Activated naive CD8-positive, alpha-beta T cell treated with anti-CD3 and anti-CD28 coated beads, Interleukin-2, amount 50 U/mL, for 24 hours (primary cell): ENCODE data around the gene MYO1E.
"Not testable (repeated sequence)": the region's sequence is repeated elsewhere in the genome, so short reads cannot be mapped to it uniquely, and the experiment has no call there.

Source experiments
- ATAC-seq: fragments of 150-1000 bp; cut with Tn5 transposase; one replicate; pipeline ENCODE4 v1.10.0; 2021
- DNase-seq: peaks from one replicate; pipeline ENCODE4 v3.0.0; 2021
- H3K27ac Mint-ChIP-seq: one replicate; pipeline ENCODE4 v1.8.0; 2021; ENCODE audit warnings: mild to moderate bottlenecking, mixed read lengths
- H3K27me3 Mint-ChIP-seq: one replicate; pipeline ENCODE4 v1.8.0; 2021; ENCODE audit warnings: mixed read lengths
- H3K36me3 Mint-ChIP-seq: one replicate; pipeline ENCODE4 v1.8.0; 2021; ENCODE audit warnings: low read depth, mixed read lengths
- H3K4me1 Mint-ChIP-seq: one replicate; pipeline ENCODE4 v1.8.0; 2021; ENCODE audit warnings: mixed read lengths
- H3K4me3 Mint-ChIP-seq: one replicate; pipeline ENCODE4 v1.8.0; 2021; ENCODE audit warnings: mild to moderate bottlenecking, moderate library complexity, mixed read lengths
- H3K9me3 Mint-ChIP-seq: one replicate; pipeline ENCODE4 v1.8.0; 2021; ENCODE audit warnings: mixed read lengths

MYO1E gene

GRCh38 chr15:59138243-59138642 is 234.4 kb downstream of the MYO1E start:
- DNase-seq (peak; percentile 59), ATAC-seq (peak; percentile 79)
- Mint-ChIP-seq H3K4me3 (no peak overlapping the region), H3K27ac (peak overlapping the region; percentile 19), H3K27me3 (no peaks in the 10 kb centered on the region), H3K4me1 (peaks cover 22% of the 10 kb centered on the region), H3K36me3 (peaks cover 12% of the 10 kb centered on the region), H3K9me3 (no peaks in the 10 kb centered on the region)

- H3K4me3 Mint-ChIP-seq, result no peak overlapping the region
- ATAC-seq, result peak; percentile 78
- peak; percentile 18 for DNase-seq
Measured at GRCh38 chr15:59137566-59137965, 235.1 kb downstream of the MYO1E start.

GRCh38 chr15:59133929-59134427 is 238.7 kb downstream of the MYO1E start:
- peaks cover 7% of the 10 kb centered on the region for H3K9me3 Mint-ChIP-seq
- H3K27me3 Mint-ChIP-seq, result no peaks in the 10 kb centered on the region
- DNase-seq, result no peak
- peaks cover 40% of the 10 kb centered on the region for H3K36me3 Mint-ChIP-seq
- no peak for ATAC-seq
- H3K4me1 Mint-ChIP-seq, result peaks cover 20% of the 10 kb centered on the region
- no peak overlapping the region for H3K27ac Mint-ChIP-seq
- H3K4me3 Mint-ChIP-seq, result no peak overlapping the region

More at GRCh38 chr15:59137566-59137965, 235.1 kb downstream of the MYO1E start:
- H3K27ac Mint-ChIP-seq, result peak overlapping the region; percentile 19
- peaks cover 22% of the 10 kb centered on the region for H3K4me1 Mint-ChIP-seq
- H3K9me3 Mint-ChIP-seq, result no peaks in the 10 kb centered on the region
- H3K27me3 Mint-ChIP-seq, result no peaks in the 10 kb centered on the region
- H3K36me3 Mint-ChIP-seq, result peaks cover 13% of the 10 kb centered on the region

- Mint-ChIP-seq H3K27me3 (no peaks in the 10 kb centered on the region), H3K27ac (no peak overlapping the region), H3K4me1 (peaks cover 4% of the 10 kb centered on the region), H3K9me3 (peaks cover 12% of the 10 kb centered on the region), H3K36me3 (peaks cover 50% of the 10 kb centered on the region), H3K4me3 (no peak overlapping the region)
- ATAC-seq (no peak), DNase-seq (no peak)
Measured at GRCh38 chr15:59131969-59132562, 240.6 kb downstream of the MYO1E start.

GRCh38 chr15:59131456-59131855 is 241.2 kb downstream of the MYO1E start:
- H3K27me3 Mint-ChIP-seq, result no peaks in the 10 kb centered on the region
- H3K4me1 Mint-ChIP-seq, result peaks cover 3% of the 10 kb centered on the region
- H3K4me3 Mint-ChIP-seq, result no peak overlapping the region
- no peak overlapping the region for H3K27ac Mint-ChIP-seq
- H3K9me3 Mint-ChIP-seq, result peaks cover 12% of the 10 kb centered on the region
- no peak for ATAC-seq
- peaks cover 53% of the 10 kb centered on the region for H3K36me3 Mint-ChIP-seq
- no peak for DNase-seq

GRCh38 chr15:59127255-59127654 is 245.4 kb downstream of the MYO1E start:
- H3K27ac Mint-ChIP-seq, H3K27me3 Mint-ChIP-seq, H3K4me3 Mint-ChIP-seq, H3K4me1 Mint-ChIP-seq, DNase-seq, ATAC-seq: not testable (repeated sequence)
- peaks cover 12% of the 10 kb centered on the region for H3K9me3 Mint-ChIP-seq
- peaks cover 57% of the 10 kb centered on the region for H3K36me3 Mint-ChIP-seq

GRCh38 chr15:59125683-59126082 is 247.0 kb downstream of the MYO1E start:
- not testable (repeated sequence) for H3K4me1 Mint-ChIP-seq, H3K4me3 Mint-ChIP-seq, ATAC-seq, H3K27me3 Mint-ChIP-seq, H3K27ac Mint-ChIP-seq, DNase-seq
- Mint-ChIP-seq H3K36me3 (peaks cover 52% of the 10 kb centered on the region), H3K9me3 (peaks cover 12% of the 10 kb centered on the region)

- Mint-ChIP-seq H3K27me3 (no peaks in the 10 kb centered on the region), H3K27ac (no peak overlapping the region), H3K4me3 (no peak overlapping the region), H3K9me3 (peaks cover 6% of the 10 kb centered on the region), H3K4me1 (peaks cover 3% of the 10 kb centered on the region), H3K36me3 (peaks cover 46% of the 10 kb centered on the region)
- DNase-seq (no peak), ATAC-seq (no peak)
Measured at GRCh38 chr15:59124261-59124660, 248.4 kb downstream of the MYO1E start.

- Mint-ChIP-seq H3K27ac (no peak overlapping the region), H3K36me3 (peaks cover 48% of the 10 kb centered on the region), H3K4me1 (no peaks in the 10 kb centered on the region), H3K27me3 (no peaks in the 10 kb centered on the region), H3K9me3 (no peaks in the 10 kb centered on the region), H3K4me3 (no peak overlapping the region)
- ATAC-seq (no peak), DNase-seq (no peak)
Measured at GRCh38 chr15:59120937-59121336, 251.7 kb downstream of the MYO1E start.

GRCh38 chr15:59119625-59120024 is 253.0 kb downstream of the MYO1E start:
- no peaks in the 10 kb centered on the region for H3K27me3 Mint-ChIP-seq
- ATAC-seq (no peak), DNase-seq (no peak)
- H3K9me3 Mint-ChIP-seq, result no peaks in the 10 kb centered on the region
- no peaks in the 10 kb centered on the region for H3K4me1 Mint-ChIP-seq
- H3K27ac Mint-ChIP-seq, result no peak overlapping the region
- H3K4me3 Mint-ChIP-seq, result no peak overlapping the region
- H3K36me3 Mint-ChIP-seq, result peaks cover 49% of the 10 kb centered on the region

- DNase-seq, result no peak
- no peaks in the 10 kb centered on the region for H3K9me3 Mint-ChIP-seq
- H3K4me3 Mint-ChIP-seq, result no peak overlapping the region
- no peaks in the 10 kb centered on the region for H3K4me1 Mint-ChIP-seq
- peaks cover 60% of the 10 kb centered on the region for H3K36me3 Mint-ChIP-seq
- ATAC-seq, result no peak
- H3K27me3 Mint-ChIP-seq, result no peaks in the 10 kb centered on the region
- no peak overlapping the region for H3K27ac Mint-ChIP-seq
Measured at GRCh38 chr15:59116771-59117170, 255.9 kb downstream of the MYO1E start.

- Mint-ChIP-seq H3K27ac (no peak overlapping the region), H3K9me3 (no peaks in the 10 kb centered on the region), H3K36me3 (peaks cover 60% of the 10 kb centered on the region), H3K4me1 (no peaks in the 10 kb centered on the region), H3K27me3 (no peaks in the 10 kb centered on the region), H3K4me3 (no peak overlapping the region)
- no peak for ATAC-seq
- DNase-seq, result no peak
Measured at GRCh38 chr15:59116141-59116540, 256.5 kb downstream of the MYO1E start.

- Mint-ChIP-seq H3K4me3 (no peak overlapping the region), H3K9me3 (no peaks in the 10 kb centered on the region), H3K36me3 (peaks cover 58% of the 10 kb centered on the region), H3K27me3 (no peaks in the 10 kb centered on the region), H3K4me1 (no peaks in the 10 kb centered on the region), H3K27ac (no peak overlapping the region)
- no peak for DNase-seq
- ATAC-seq, result no peak
Measured at GRCh38 chr15:59115047-59115446, 257.6 kb downstream of the MYO1E start.

GRCh38 chr15:59111251-59111650 is 261.4 kb downstream of the MYO1E start:
- ATAC-seq (no peak), DNase-seq (no peak)
- peaks cover 48% of the 10 kb centered on the region for H3K36me3 Mint-ChIP-seq
- no peaks in the 10 kb centered on the region for H3K27me3 Mint-ChIP-seq
- H3K4me1 Mint-ChIP-seq, result no peaks in the 10 kb centered on the region
- H3K9me3 Mint-ChIP-seq, result no peaks in the 10 kb centered on the region
- no peak overlapping the region for H3K27ac Mint-ChIP-seq
- no peak overlapping the region for H3K4me3 Mint-ChIP-seq

- DNase-seq (no peak), ATAC-seq (no peak)
- H3K4me3 Mint-ChIP-seq, result peak overlapping the region; percentile 90
- H3K27ac Mint-ChIP-seq, result peak overlapping the region; percentile 91
- H3K9me3 Mint-ChIP-seq, result no peaks in the 10 kb centered on the region
- H3K36me3 Mint-ChIP-seq, result peaks cover 25% of the 10 kb centered on the region
- no peaks in the 10 kb centered on the region for H3K27me3 Mint-ChIP-seq
- peaks cover 18% of the 10 kb centered on the region for H3K4me1 Mint-ChIP-seq
Measured at GRCh38 chr15:59105854-59106253, 266.8 kb downstream of the MYO1E start.
